ENCODE data around the gene ATP2C2.

ATP2C2 gene

DNA sequence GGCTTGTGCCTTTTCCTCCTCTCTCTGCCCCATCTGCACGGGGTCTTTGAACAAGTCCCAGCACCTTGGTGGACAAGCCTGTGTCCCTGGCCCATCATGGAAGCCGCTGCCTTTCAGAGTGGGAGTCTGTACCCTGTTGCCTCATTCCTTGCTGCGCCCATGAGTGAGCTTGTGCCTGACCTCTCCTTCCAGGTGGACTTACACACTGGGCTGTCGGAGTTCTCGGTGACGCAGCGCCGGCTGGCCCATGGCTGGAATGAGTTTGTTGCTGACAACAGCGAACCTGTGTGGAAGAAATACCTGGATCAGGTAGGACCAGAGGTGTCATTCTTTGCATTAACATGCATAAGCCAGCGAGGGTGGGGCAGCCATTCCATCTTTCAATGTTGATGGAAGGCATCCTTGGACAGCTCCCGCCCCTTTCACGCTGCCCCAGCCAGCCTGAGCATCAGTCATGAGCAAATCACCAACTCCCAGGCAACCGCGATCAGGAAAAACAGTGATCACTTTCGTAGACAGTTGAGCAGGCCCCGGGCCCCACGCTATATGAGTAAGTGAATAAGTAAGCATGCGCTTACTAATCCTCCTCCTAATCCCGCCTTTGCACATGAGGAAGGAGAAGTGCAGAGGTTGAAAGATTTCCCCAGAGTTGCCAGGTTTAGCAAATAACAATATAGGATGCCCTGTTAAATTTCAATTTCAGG, 36.8 kb downstream of the ATP2C2 start:
- Histone ChIP-seq H3K27me3 (ENCODE audit: control insufficient read depth in 5 of 5, insufficient read depth in 4 of 5, low read length in 5 of 5) (peaks cover 11 to 26% (median 19%) of the 10 kb centered on the region in 5 donors), H3K9me3 (ENCODE audit: control insufficient read depth in 5 of 5, low read length in 5 of 5) (no peaks in the 10 kb centered on the region), H3K9ac (ENCODE audit: low read length in 5 of 5) (no peak overlapping the region), H3K36me3 (ENCODE audit: control insufficient read depth in 5 of 5, insufficient read depth in 5 of 5, low read length in 5 of 5) (no peaks in the 10 kb centered on the region), H3K4me3 (ENCODE audit: low read depth in 1 of 5, low read length in 5 of 5) (no peak overlapping the region), H3K27ac (ENCODE audit: low read depth, low read length) (no peak overlapping the region), H3K4me1 (ENCODE audit: control insufficient read depth in 5 of 5, insufficient read depth in 5 of 5, low read length in 5 of 5) (no peaks in the 10 kb centered on the region)

- no peak overlapping the region for H3K9ac ChIP-seq (ENCODE audit: low read length in 5 of 5)
Observed at GRCh38 chr16:84406006-84406963, 37.9 kb downstream of the ATP2C2 start.

DNA sequence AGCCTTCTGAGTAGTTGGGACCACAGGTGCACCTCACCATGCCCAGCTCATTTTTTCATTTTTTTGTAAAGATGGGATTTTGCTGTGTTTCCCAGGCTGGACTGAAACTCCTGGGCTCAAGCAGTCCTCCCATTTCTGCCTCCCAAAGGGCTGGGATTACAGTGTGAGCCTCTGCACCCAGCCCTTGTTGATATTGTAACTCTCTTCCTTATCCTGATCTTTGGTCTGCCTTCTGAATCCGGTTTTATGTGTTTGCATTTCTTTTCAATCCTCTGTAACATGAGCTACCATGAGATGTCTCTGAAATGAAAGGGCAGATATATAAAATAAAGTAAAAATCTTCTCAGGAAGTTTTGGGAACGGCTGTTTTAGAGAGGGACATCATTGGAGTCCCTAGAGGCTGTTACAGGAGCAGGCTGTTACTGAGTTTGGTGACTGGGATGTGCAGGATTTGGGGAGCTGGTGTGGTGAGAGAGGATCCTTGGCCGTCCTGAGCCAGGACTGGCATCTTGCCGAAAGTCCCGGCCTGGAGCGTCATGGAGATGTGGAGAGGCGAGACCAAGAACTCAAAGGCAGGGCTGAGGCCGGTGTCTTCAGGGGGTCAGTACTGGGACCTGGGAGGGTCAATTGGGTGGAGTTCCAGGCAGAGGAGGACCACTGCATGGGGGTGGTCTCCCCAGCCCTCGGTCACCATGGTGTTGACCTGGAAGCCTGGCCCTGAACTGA, 39.4 kb downstream of the ATP2C2 start:
- peaks cover 11 to 30% (median 19%) of the 10 kb centered on the region in 5 donors for H3K27me3 ChIP-seq (ENCODE audit: control insufficient read depth in 5 of 5, insufficient read depth in 4 of 5, low read length in 5 of 5)
- no peak overlapping the region for H3K4me3 ChIP-seq (ENCODE audit: low read depth in 1 of 5, low read length in 5 of 5)
- H3K36me3 ChIP-seq (ENCODE audit: control insufficient read depth in 5 of 5, insufficient read depth in 5 of 5, low read length in 5 of 5), result no peaks in the 10 kb centered on the region
- no peak overlapping the region for H3K9ac ChIP-seq (ENCODE audit: low read length in 5 of 5)
- no peaks in the 10 kb centered on the region for H3K9me3 ChIP-seq (ENCODE audit: control insufficient read depth in 5 of 5, low read length in 5 of 5)
- no peak overlapping the region for H3K27ac ChIP-seq (ENCODE audit: low read depth, low read length)
- H3K4me1 ChIP-seq (ENCODE audit: control insufficient read depth in 5 of 5, insufficient read depth in 5 of 5, low read length in 5 of 5), result no peaks in the 10 kb centered on the region

More at GRCh38 chr16:84406006-84406963, 37.9 kb downstream of the ATP2C2 start:
- no peaks in the 10 kb centered on the region for H3K36me3 ChIP-seq (ENCODE audit: control insufficient read depth in 5 of 5, insufficient read depth in 5 of 5, low read length in 5 of 5)
- H3K4me3 ChIP-seq (ENCODE audit: low read depth in 1 of 5, low read length in 5 of 5), result no peak overlapping the region
- H3K4me1 ChIP-seq (ENCODE audit: control insufficient read depth in 5 of 5, insufficient read depth in 5 of 5, low read length in 5 of 5), result no peaks in the 10 kb centered on the region
- no peaks in the 10 kb centered on the region for H3K9me3 ChIP-seq (ENCODE audit: control insufficient read depth in 5 of 5, low read length in 5 of 5)
- H3K27ac ChIP-seq (ENCODE audit: low read depth, low read length), result no peak overlapping the region
- H3K27me3 ChIP-seq (ENCODE audit: control insufficient read depth in 5 of 5, insufficient read depth in 4 of 5, low read length in 5 of 5), result peaks cover 11 to 30% (median 19%) of the 10 kb centered on the region in 5 donors

GRCh38 chr16:84408314-84408690, 40.0 kb downstream of the ATP2C2 start:
- Histone ChIP-seq H3K36me3 (ENCODE audit: control insufficient read depth in 5 of 5, insufficient read depth in 5 of 5, low read length in 5 of 5) (no peaks in the 10 kb centered on the region), H3K27me3 (ENCODE audit: control insufficient read depth in 5 of 5, insufficient read depth in 4 of 5, low read length in 5 of 5) (peaks cover 11 to 30% (median 19%) of the 10 kb centered on the region in 5 donors), H3K9ac (ENCODE audit: low read length in 5 of 5) (no peak overlapping the region), H3K27ac (ENCODE audit: low read depth, low read length) (no peak overlapping the region), H3K4me3 (ENCODE audit: low read depth in 1 of 5, low read length in 5 of 5) (no peak overlapping the region), H3K4me1 (ENCODE audit: control insufficient read depth in 5 of 5, insufficient read depth in 5 of 5, low read length in 5 of 5) (no peaks in the 10 kb centered on the region), H3K9me3 (ENCODE audit: control insufficient read depth in 5 of 5, low read length in 5 of 5) (no peaks in the 10 kb centered on the region)

DNA sequence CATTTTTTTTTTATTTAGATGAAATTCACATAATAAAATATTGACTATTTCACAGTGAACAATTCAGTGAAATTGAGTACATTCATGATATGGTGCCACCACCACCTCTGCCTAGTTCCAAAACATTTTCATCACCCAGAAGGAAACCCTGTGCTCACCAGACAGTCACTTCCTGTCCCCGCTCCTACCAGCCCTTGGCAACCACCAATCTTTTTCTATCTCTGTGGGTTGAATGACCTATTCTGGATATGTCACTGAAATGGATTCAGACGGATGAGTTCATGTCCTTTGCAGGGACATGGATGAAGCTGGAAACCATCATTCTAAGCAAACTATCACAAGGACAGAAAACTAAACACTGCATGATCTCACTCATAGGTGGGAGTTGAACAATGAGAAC, 40.5 kb downstream of the ATP2C2 start:
- no peaks in the 10 kb centered on the region for H3K36me3 ChIP-seq (ENCODE audit: control insufficient read depth in 5 of 5, insufficient read depth in 5 of 5, low read length in 5 of 5)
- no peak overlapping the region for H3K9ac ChIP-seq (ENCODE audit: low read length in 5 of 5)
- no peaks in the 10 kb centered on the region for H3K4me1 ChIP-seq (ENCODE audit: control insufficient read depth in 5 of 5, insufficient read depth in 5 of 5, low read length in 5 of 5)
- no peak overlapping the region for H3K4me3 ChIP-seq (ENCODE audit: low read depth in 1 of 5, low read length in 5 of 5)
- no peaks in the 10 kb centered on the region for H3K9me3 ChIP-seq (ENCODE audit: control insufficient read depth in 5 of 5, low read length in 5 of 5)
- peaks cover 11 to 31% (median 19%) of the 10 kb centered on the region in 5 donors for H3K27me3 ChIP-seq (ENCODE audit: control insufficient read depth in 5 of 5, insufficient read depth in 4 of 5, low read length in 5 of 5)
- H3K27ac ChIP-seq (ENCODE audit: low read depth, low read length), result no peak overlapping the region

- Histone ChIP-seq H3K27ac (ENCODE audit: low read depth, low read length) (no peak overlapping the region), H3K4me1 (ENCODE audit: control insufficient read depth in 5 of 5, insufficient read depth in 5 of 5, low read length in 5 of 5) (peaks cover 0 to 3% (median 0%) of the 10 kb centered on the region in 5 donors), H3K9me3 (ENCODE audit: control insufficient read depth in 5 of 5, low read length in 5 of 5) (no peaks in the 10 kb centered on the region), H3K27me3 (ENCODE audit: control insufficient read depth in 5 of 5, insufficient read depth in 4 of 5, low read length in 5 of 5) (peaks cover 7 to 32% (median 20%) of the 10 kb centered on the region in 5 donors), H3K9ac (ENCODE audit: low read length in 5 of 5) (no peak overlapping the region), H3K4me3 (ENCODE audit: low read depth in 1 of 5, low read length in 5 of 5) (no peak overlapping the region), H3K36me3 (ENCODE audit: control insufficient read depth in 5 of 5, insufficient read depth in 5 of 5, low read length in 5 of 5) (no peaks in the 10 kb centered on the region)
Observed at GRCh38 chr16:84410361-84411138, 42.2 kb downstream of the ATP2C2 start.

GRCh38 chr16:84411768-84412167, 43.4 kb downstream of the ATP2C2 start:
- H3K27ac ChIP-seq (ENCODE audit: low read depth, low read length), result no peak overlapping the region
- H3K4me3 ChIP-seq (ENCODE audit: low read depth in 1 of 5, low read length in 5 of 5), result no peak overlapping the region
- no peaks in the 10 kb centered on the region for H3K9me3 ChIP-seq (ENCODE audit: control insufficient read depth in 5 of 5, low read length in 5 of 5)
- no peaks in the 10 kb centered on the region for H3K36me3 ChIP-seq (ENCODE audit: control insufficient read depth in 5 of 5, insufficient read depth in 5 of 5, low read length in 5 of 5)
- H3K4me1 ChIP-seq (ENCODE audit: control insufficient read depth in 5 of 5, insufficient read depth in 5 of 5, low read length in 5 of 5), result peaks cover 0 to 3% (median 0%) of the 10 kb centered on the region in 5 donors
- H3K9ac ChIP-seq (ENCODE audit: low read length in 5 of 5), result no peak overlapping the region
- peaks cover 7 to 24% (median 13%) of the 10 kb centered on the region in 5 donors for H3K27me3 ChIP-seq (ENCODE audit: control insufficient read depth in 5 of 5, insufficient read depth in 4 of 5, low read length in 5 of 5)

DNA sequence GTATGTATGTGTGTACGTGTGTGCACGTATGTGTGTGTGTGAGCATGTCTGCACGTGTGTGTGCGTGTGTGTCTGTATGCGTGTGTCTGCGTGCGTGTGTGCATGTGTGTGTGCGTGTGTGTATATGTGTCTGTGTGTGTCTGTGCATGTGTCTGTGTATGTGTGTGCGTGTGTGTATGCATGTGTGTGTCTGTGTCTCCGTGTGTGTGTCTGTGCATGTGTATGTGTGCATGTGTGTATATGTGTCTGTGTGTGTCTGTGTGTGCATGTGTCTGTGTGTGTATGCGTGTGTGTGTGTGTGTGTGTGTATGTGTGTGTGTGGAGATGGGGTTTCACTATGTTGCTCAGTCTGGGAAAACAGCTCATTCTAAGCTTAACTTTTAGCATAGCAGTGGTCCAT, 43.9 kb downstream of the ATP2C2 start:
- no peaks in the 10 kb centered on the region for H3K36me3 ChIP-seq (ENCODE audit: control insufficient read depth in 5 of 5, insufficient read depth in 5 of 5, low read length in 5 of 5)
- H3K4me3 ChIP-seq (ENCODE audit: low read depth in 1 of 5, low read length in 5 of 5), result no peak overlapping the region
- no peak overlapping the region for H3K9ac ChIP-seq (ENCODE audit: low read length in 5 of 5)

DNA sequence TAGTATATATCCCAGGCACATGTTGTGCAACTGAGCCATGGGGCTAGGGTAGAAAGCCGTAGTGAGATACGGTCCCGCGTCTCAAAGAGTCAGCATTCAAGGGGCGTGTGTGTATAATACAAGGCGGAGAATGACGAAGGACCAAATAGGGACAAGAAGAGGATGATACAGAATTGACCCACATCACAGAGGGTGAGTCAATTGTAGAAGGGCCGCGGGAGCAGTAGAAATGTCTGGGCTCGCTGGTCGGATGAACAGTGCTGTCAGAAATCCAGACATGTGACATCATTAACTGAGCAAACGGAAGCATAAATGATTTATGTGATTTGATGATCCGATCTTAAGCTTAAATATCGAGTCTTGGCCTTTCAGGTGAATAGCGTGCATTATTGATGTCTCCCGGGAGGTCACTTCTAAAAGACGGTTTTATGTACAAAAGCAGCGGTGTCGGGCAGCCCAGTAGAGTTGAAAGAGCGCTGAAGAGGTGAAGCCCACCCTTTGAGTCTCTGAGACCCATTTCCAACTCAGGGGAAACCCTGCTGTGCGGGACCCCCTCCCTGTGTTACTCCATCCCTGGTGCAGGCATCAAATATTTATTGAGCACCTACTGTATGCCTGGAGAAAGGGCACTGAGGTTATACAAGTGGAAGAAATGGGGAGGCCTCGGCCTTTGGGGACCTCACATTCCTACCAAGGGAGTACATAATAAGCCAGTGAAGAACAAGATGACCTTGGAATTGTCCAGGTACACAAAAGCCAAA, 45.1 kb downstream of the ATP2C2 start:
- H3K9me3 ChIP-seq (ENCODE audit: control insufficient read depth in 5 of 5, low read length in 5 of 5), result no peaks in the 10 kb centered on the region
- no peaks in the 10 kb centered on the region for H3K36me3 ChIP-seq (ENCODE audit: control insufficient read depth in 5 of 5, insufficient read depth in 5 of 5, low read length in 5 of 5)
- no peak overlapping the region for H3K9ac ChIP-seq (ENCODE audit: low read length in 5 of 5)
- H3K27ac ChIP-seq (ENCODE audit: low read depth, low read length), result no peak overlapping the region
- H3K4me3 ChIP-seq (ENCODE audit: low read depth in 1 of 5, low read length in 5 of 5), result no peak overlapping the region
- H3K27me3 ChIP-seq (ENCODE audit: control insufficient read depth in 5 of 5, insufficient read depth in 4 of 5, low read length in 5 of 5), result peaks cover 0 to 21% (median 10%) of the 10 kb centered on the region in 5 donors
- H3K4me1 ChIP-seq (ENCODE audit: control insufficient read depth in 5 of 5, insufficient read depth in 5 of 5, low read length in 5 of 5), result peaks cover 0 to 3% (median 0%) of the 10 kb centered on the region in 5 donors

More for the DNA sequence above, 43.9 kb downstream of the ATP2C2 start:
- Histone ChIP-seq H3K9me3 (ENCODE audit: control insufficient read depth in 5 of 5, low read length in 5 of 5) (no peaks in the 10 kb centered on the region), H3K27me3 (ENCODE audit: control insufficient read depth in 5 of 5, insufficient read depth in 4 of 5, low read length in 5 of 5) (peaks cover 4 to 24% (median 13%) of the 10 kb centered on the region in 5 donors), H3K4me1 (ENCODE audit: control insufficient read depth in 5 of 5, insufficient read depth in 5 of 5, low read length in 5 of 5) (peaks cover 0 to 3% (median 0%) of the 10 kb centered on the region in 5 donors), H3K27ac (ENCODE audit: low read depth, low read length) (no peak overlapping the region)
